Cardiac muscle cell (in vitro differentiated cells and primary cell): ENCODE measurements around the gene WNK3. TPM values are rescaled to one million over a fixed set of nuclear protein-coding genes. Genes with fewer than 3 reads are reported as not detected.
A peak's percentile ranks its signal among the peaks of the same experiment; 100 is the strongest.

Experiments
- DNase-seq, 2 donors: peaks; one replicate each; pipeline versions ENCODE4 v3.0.0 to v3.0.0-alpha.2; 2010 to 2017; ENCODE audit warnings: low read depth in 1 of 2, low spot score in 1 of 2
- H3K27ac ChIP-seq: fragments of 200-600 bp; sonication (generic); 2 replicates; pipeline ENCODE4 v1.5.1; 2016
- H3K27me3 ChIP-seq: fragments of 200-600 bp; sonication (generic); 2 replicates; pipeline ENCODE4 v1.6.0; 2016; ENCODE audit warnings: control low read depth
- H3K36me3 ChIP-seq: fragments of 200-600 bp; sonication (generic); 2 replicates; pipeline ENCODE4 v1.5.1; 2016; ENCODE audit warnings: control low read depth
- H3K4me1 ChIP-seq: fragments of 200-600 bp; sonication (generic); 2 replicates; pipeline ENCODE4 v1.8.1; 2017; ENCODE audit warnings: low read depth, mild to moderate bottlenecking, mixed run types
- H3K4me3 ChIP-seq: fragments of 200-600 bp; sonication (generic); 2 replicates; pipeline ENCODE4 v1.5.1; 2016; ENCODE audit warnings: mild to moderate bottlenecking
- H3K9me3 ChIP-seq: fragments of 200-600 bp; sonication (generic); 2 replicates; pipeline ENCODE4 v1.5.1; 2017; ENCODE audit warnings: low read depth, mild to moderate bottlenecking, control low read depth
- CTCF ChIP-seq: IDR thresholded peaks from 2 replicates; pipeline ENCODE4 v1.5.1; 2012; ENCODE audit warnings: low read depth, mild to moderate bottlenecking, low read length
- polyA plus RNA-seq: library from polyadenylated mRNA; unstranded; fragments of >200 nt; fragmentation: Nextera tagmentation; extraction: Ambion mirVana; gene quantifications from 2 replicates; pipeline ENCODE4 v1.2.1, GENCODE V29; 2016
- total RNA-seq: library from RNA; depleted of rRNA; stranded (reverse); fragments of >200 nt; gene quantifications from 2 replicates; pipeline ENCODE4 v1.2.3, GENCODE V29; 2016

WNK3 gene
- total and polyA plus RNA-seq, 2 experiments from 2014 or later = 5.6 to 8.3 TPM

- no peak overlapping the region for H3K27ac ChIP-seq
- peaks cover 19% of the 10 kb centered on the region for H3K4me1 ChIP-seq
- H3K27me3 ChIP-seq = no peaks in the 10 kb centered on the region
- TF ChIP-seq CTCF = no peak
- H3K4me3 ChIP-seq = no peak overlapping the region
- H3K9me3 ChIP-seq = no peaks in the 10 kb centered on the region
- no peaks in the 10 kb centered on the region for H3K36me3 ChIP-seq
- DNase-seq = no peak
These were observed 180.5 kb downstream of the WNK3 start for GRCh38 chrX:54177306-54177705.

- no peak for TF ChIP-seq CTCF
- Histone ChIP-seq H3K27me3 (no peaks in the 10 kb centered on the region), H3K4me1 (no peaks in the 10 kb centered on the region), H3K36me3 (no peaks in the 10 kb centered on the region), H3K27ac (no peak overlapping the region), H3K4me3 (no peak overlapping the region), H3K9me3 (peaks cover 5% of the 10 kb centered on the region)
- no peak for DNase-seq
These were observed 184.1 kb downstream of the WNK3 start for GRCh38 chrX:54173791-54174190.

- Histone ChIP-seq H3K4me3 (no peak overlapping the region), H3K9me3 (peaks cover 5% of the 10 kb centered on the region), H3K4me1 (no peaks in the 10 kb centered on the region), H3K27ac (no peak overlapping the region), H3K36me3 (no peaks in the 10 kb centered on the region), H3K27me3 (no peaks in the 10 kb centered on the region)
- no peak for DNase-seq
- TF ChIP-seq CTCF = no peak
These were observed 185.4 kb downstream of the WNK3 start for GRCh38 chrX:54172455-54172854.

GRCh38 chrX:54171527-54172250 lies 186.2 kb downstream of the WNK3 start:
- peak in 1 of 2 donors; percentile 56 for DNase-seq
- no peaks in the 10 kb centered on the region for H3K27me3 ChIP-seq
- H3K36me3 ChIP-seq = no peaks in the 10 kb centered on the region
- no peaks in the 10 kb centered on the region for H3K4me1 ChIP-seq
- no peak overlapping the region for H3K27ac ChIP-seq
- no peak overlapping the region for H3K4me3 ChIP-seq
- peaks cover 5% of the 10 kb centered on the region for H3K9me3 ChIP-seq
- TF ChIP-seq CTCF = no peak

GRCh38 chrX:54171091-54171490 lies 186.8 kb downstream of the WNK3 start:
- Histone ChIP-seq H3K9me3 (peaks cover 5% of the 10 kb centered on the region), H3K36me3 (no peaks in the 10 kb centered on the region), H3K4me1 (no peaks in the 10 kb centered on the region), H3K27ac (no peak overlapping the region), H3K27me3 (no peaks in the 10 kb centered on the region), H3K4me3 (no peak overlapping the region)
- no peak for TF ChIP-seq CTCF
- DNase-seq = no peak
